Measurements from ENCODE around the gene PRR12.
A peak's percentile ranks its signal among the peaks of the same experiment; 100 is the strongest.

The PRR12 gene

DNA sequence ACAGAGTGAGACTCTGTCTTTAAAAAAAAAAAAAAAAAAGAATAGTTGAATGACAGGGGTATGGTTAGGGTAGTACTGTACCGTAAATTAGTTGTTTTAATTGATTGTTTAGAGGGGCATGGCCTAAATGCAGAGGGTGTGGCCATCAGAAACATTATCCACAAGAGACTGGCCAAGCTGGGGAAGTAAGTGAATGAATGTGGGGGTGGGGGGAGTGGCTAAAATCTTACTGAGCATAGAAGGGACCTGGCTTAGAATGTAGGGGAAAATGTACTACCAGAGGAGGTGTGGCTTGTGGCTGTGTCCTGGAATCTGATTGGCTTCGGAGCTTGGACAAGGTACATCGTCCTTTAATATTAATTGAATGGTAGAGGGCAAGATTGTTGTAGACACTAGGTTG is 78.5 kb downstream of the PRR12 start:
- DNase-seq = no peak

- peak; percentile 82 for DNase-seq
These were observed 81.3 kb downstream of the PRR12 start for GRCh38 chr19:49672131-49672919.
